GM23248 (cell line): ENCODE data around the gene THG1L. TPM values are rescaled to one million over a fixed set of nuclear protein-coding genes. Genes with fewer than 3 reads are reported as not detected.

ENCODE experiments used
- DNase-seq: peaks from one replicate; pipeline ENCODE4 v3.0.0-alpha.2; 2015
- H2AFZ ChIP-seq: fragments of 200-600 bp; sonication (generic); 2 replicates; pipeline ENCODE4 v1.6.1; 2016; ENCODE audit warnings: antibody characterized with exemption
- H3F3A ChIP-seq: fragments of 200-600 bp; sonication (generic); 2 replicates; pipeline ENCODE4 v1.6.1; 2016; ENCODE audit warnings: mild to moderate bottlenecking, antibody characterized with exemption, mixed run types; ENCODE audit not compliant: insufficient read depth
- H3K27ac ChIP-seq: fragments of 200-600 bp; sonication (generic); 2 replicates; pipeline ENCODE4 v1.5.1; 2016; ENCODE audit warnings: mild to moderate bottlenecking
- H3K27me3 ChIP-seq: fragments of 200-600 bp; sonication (generic); replicated peaks from 2 replicates; pipeline ENCODE4 v1.6.1; 2016; ENCODE audit warnings: mild to moderate bottlenecking; ENCODE audit not compliant: insufficient read depth
- H3K36me3 ChIP-seq: fragments of 200-600 bp; sonication (generic); 2 replicates; pipeline ENCODE4 v1.6.1; 2016; ENCODE audit warnings: low read depth, mild to moderate bottlenecking
- H3K4me1 ChIP-seq: fragments of 200-600 bp; sonication (generic); 2 replicates; pipeline ENCODE4 v1.6.1; 2016; ENCODE audit warnings: mild to moderate bottlenecking; ENCODE audit not compliant: insufficient read depth
- H3K4me2 ChIP-seq: fragments of 200-600 bp; sonication (generic); one replicate; pipeline ENCODE4 v1.6.1; 2016; ENCODE audit warnings: mild to moderate bottlenecking; ENCODE audit not compliant: unreplicated experiment
- H3K4me3 ChIP-seq: fragments of 200-600 bp; sonication (generic); 2 replicates; pipeline ENCODE4 v1.5.1; 2016; ENCODE audit warnings: mild to moderate bottlenecking
- H3K79me2 ChIP-seq: fragments of 200-600 bp; sonication (generic); 2 replicates; pipeline ENCODE4 v1.6.1; 2016; ENCODE audit warnings: mild to moderate bottlenecking; ENCODE audit not compliant: insufficient read depth
- H3K9ac ChIP-seq: fragments of 200-600 bp; sonication (generic); 2 replicates; pipeline ENCODE4 v1.6.1; 2016; ENCODE audit warnings: mild to moderate bottlenecking
- H3K9me2 ChIP-seq: fragments of 200-600 bp; sonication (generic); 2 replicates; pipeline ENCODE4 v1.6.1; 2016; ENCODE audit warnings: mixed run types, mild to moderate bottlenecking, moderate library complexity; ENCODE audit not compliant: insufficient read depth
- H3K9me3 ChIP-seq: fragments of 200-600 bp; sonication (generic); one replicate; pipeline ENCODE4 v1.6.1; 2017; ENCODE audit warnings: low read depth
- H4K20me1 ChIP-seq: fragments of 200-600 bp; sonication (generic); 2 replicates; pipeline ENCODE4 v1.6.0; 2016; ENCODE audit not compliant: insufficient read depth
- EZH2 ChIP-seq: fragments of 200-600 bp; sonication (generic); IDR thresholded peaks from 2 replicates; pipeline ENCODE4 v1.6.1; 2018; ENCODE audit warnings: antibody characterized with exemption, mild to moderate bottlenecking; ENCODE audit not compliant: insufficient read depth, poor library complexity, severe bottlenecking
- EZH2phosphoT487 ChIP-seq: fragments of 200-600 bp; sonication (generic); IDR thresholded peaks from 2 replicates; pipeline ENCODE4 v1.6.1; 2018; ENCODE audit warnings: antibody characterized with exemption, moderate library complexity, mild to moderate bottlenecking, low read depth; ENCODE audit not compliant: insufficient read depth
- WGBS, 2 experiments: methylation state at CpG; one replicate each; pipeline ENCODE4 v1.1.6; 2015 to 2017; ENCODE audit warnings: low lambda C conversion rate in 2 of 2, low coverage in 1 of 2; ENCODE audit errors: missing lambda C conversion rate in 2 of 2; 5-methylcytosine and 5-hydroxymethylcytosine counted together
- in situ Hi-C: fragments of 300-500 bp; cut with MboI; formaldehyde crosslinking; loops from 2 replicates; pipeline ENCODE4 v1.15.0; 2020
- polyA plus RNA-seq: library from polyadenylated mRNA; unstranded; fragments of >200 nt; fragmentation: Nextera tagmentation; extraction: Ambion mirVana; gene quantifications from 2 replicates; pipeline ENCODE4 v1.2.1, GENCODE V29; 2016
- total RNA-seq: library from RNA; depleted of rRNA; stranded (reverse); fragments of >200 nt; shearing (Covaris generic); gene quantifications from 2 replicates; pipeline ENCODE4 v1.2.3, GENCODE V29; 2014

THG1L gene
- total and polyA plus RNA-seq, 2 experiments from 2014 or later: 8.9 to 10.3 TPM

DNA sequence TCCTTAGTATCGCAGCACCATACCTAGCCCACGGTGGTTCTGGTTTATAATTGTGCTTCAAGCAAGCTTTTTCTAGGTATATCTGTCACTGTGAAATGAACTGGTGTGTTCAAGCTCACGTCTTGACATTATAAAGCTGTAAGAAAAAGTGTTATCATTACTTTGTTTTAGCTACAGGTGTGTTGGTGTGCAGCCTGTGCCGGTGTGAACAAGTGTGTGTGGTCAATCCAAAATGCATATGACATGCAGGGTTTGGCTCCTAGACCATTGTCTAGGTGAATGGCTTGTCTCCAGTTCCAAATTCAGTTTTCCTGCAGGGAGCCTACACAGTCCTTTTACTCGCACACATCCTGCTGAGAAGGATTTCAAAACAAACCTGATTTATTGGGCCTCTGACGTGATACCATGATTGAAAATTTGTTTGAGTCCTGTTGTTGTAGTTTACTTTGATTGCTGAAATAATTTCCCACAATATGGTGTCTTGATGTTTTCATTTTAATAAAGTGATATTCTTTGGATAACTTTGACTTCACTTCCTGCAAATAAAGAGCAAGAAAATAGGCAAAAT is 16.0 kb downstream of the THG1L start:
- no peak overlapping the region for H3K4me3 ChIP-seq
- no peak overlapping the region for H3K4me2 ChIP-seq
- H3K27ac ChIP-seq: no peak overlapping the region
- 90 to 92% methylated on average over 6 of the region's 6 CpGs for WGBS, 2 experiments
- H3K27me3 ChIP-seq: no peaks in the 10 kb centered on the region
- H3K4me1 ChIP-seq: peaks cover 10% of the 10 kb centered on the region
- H3K36me3 ChIP-seq: no peaks in the 10 kb centered on the region
- H4K20me1 ChIP-seq: no peaks in the 10 kb centered on the region
- peaks cover 9% of the 10 kb centered on the region for H3F3A ChIP-seq
- no peaks in the 10 kb centered on the region for H3K79me2 ChIP-seq
- no peak overlapping the region for H2AFZ ChIP-seq
- no peak overlapping the region for H3K9ac ChIP-seq
- no peaks in the 10 kb centered on the region for H3K9me2 ChIP-seq
- TF ChIP-seq EZH2 (no peak), EZH2phosphoT487 (no peak)
- in situ Hi-C loops: loop anchor here (25.0 kb wide), 1 partner anchor 410 kb away; a partner anchor contains a TSS
- no peaks in the 10 kb centered on the region for H3K9me3 ChIP-seq
- DNase-seq: no peak

DNA sequence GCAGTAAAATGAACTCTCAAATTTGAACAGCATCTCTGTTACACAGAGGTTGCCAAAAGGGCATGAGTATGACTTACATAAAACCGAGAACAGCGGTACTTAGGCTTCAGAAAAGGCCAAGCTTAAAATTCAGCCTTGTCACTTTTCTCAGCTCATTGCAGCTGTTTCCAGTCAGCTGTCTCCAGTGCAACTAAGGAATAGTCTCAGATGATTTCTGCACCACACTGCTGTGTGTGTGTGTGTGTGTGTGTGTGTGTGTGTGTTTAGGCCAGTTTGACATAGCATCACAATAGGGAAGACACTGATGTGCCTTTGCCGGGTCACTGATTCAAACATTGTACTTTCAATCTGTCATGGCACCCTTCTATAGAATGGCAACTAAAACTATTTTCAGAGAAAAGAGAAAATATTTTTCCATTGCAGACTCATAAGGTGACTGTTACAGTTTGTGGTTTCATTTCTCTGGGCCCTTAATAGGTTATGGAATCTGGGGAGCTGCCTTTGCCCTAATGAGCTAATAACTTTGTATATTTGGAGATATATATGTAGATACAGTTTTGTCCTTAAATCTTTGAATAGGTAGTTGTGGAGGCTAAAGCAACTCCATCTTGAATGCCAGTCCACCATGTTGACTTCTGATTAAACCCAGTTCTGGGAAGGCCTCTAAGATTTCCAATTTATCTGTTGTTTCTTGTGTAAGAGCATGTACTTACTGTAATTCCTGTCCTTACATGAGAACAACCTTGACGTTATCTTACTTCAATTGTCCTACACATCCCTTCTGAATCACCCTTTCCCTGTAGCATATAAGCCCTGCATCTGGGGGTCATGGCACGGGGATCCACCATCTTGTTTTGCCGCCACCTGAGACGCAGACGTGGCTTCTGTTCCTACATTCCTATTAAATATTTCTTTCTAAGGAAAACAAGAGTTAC is 16.8 kb downstream of the THG1L start:
- H3K27me3 ChIP-seq: no peaks in the 10 kb centered on the region
- WGBS, 2 experiments: 88 to 91% methylated on average over 8 of the region's 8 CpGs
- H3K27ac ChIP-seq: peak overlapping the region; percentile 56
- no peak overlapping the region for H3K9ac ChIP-seq
- no peaks in the 10 kb centered on the region for H3K79me2 ChIP-seq
- H3K4me1 ChIP-seq: peaks cover 10% of the 10 kb centered on the region
- H3F3A ChIP-seq: peaks cover 9% of the 10 kb centered on the region
- peak overlapping the region; percentile 3 for H3K4me2 ChIP-seq
- in situ Hi-C loops: loop anchor here (25.0 kb wide), 1 partner anchor 411 kb away; a partner anchor contains a TSS
- H4K20me1 ChIP-seq: no peaks in the 10 kb centered on the region
- TF ChIP-seq EZH2phosphoT487 (no peak), EZH2 (no peak)
- no peak overlapping the region for H3K4me3 ChIP-seq
- no peaks in the 10 kb centered on the region for H3K9me3 ChIP-seq
- peak; percentile 36 for DNase-seq
- H2AFZ ChIP-seq: no peak overlapping the region
- no peaks in the 10 kb centered on the region for H3K9me2 ChIP-seq
- no peaks in the 10 kb centered on the region for H3K36me3 ChIP-seq

DNA sequence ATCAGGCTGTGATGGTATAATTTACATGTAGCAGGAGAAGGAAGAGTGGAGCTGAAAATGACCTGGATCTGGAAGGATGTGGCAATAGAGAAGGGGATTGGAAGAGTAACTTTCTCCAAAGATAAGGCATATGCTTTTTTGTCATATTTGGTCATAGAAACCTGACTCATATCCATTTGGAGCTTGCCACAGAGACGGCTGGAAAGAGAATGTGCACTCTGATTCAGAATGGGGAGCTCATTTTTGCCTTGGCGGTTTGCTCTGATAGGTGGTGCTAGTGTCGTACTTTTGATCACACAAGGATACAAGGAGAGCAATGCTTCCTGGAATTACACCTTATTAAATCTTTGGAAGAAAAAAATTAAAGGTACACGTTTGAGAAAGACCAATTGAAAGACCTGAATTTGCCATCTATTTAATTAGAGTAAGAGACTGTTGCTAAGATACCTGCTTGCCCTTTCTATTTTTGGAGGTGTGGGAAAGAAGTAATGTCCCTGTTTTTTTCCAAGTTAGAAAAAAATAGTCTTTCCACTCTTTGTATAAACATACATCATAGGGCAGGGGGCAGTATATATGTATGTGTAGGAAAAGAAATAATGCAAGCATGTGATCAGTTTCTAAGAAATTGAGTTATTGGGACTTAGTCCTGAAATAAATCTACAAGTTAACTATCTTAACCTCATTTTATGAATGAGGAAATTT is 17.7 kb downstream of the THG1L start:
- H3K27ac ChIP-seq: peak overlapping the region; percentile 56
- no peaks in the 10 kb centered on the region for H3K9me2 ChIP-seq
- H3K4me3 ChIP-seq: no peak overlapping the region
- H3K4me1 ChIP-seq: peaks cover 10% of the 10 kb centered on the region
- no peaks in the 10 kb centered on the region for H3K79me2 ChIP-seq
- H3K36me3 ChIP-seq: no peaks in the 10 kb centered on the region
- peak overlapping the region; percentile 3 for H3K4me2 ChIP-seq
- WGBS, 2 experiments: 58 to 60% methylated on average over 4 of the region's 4 CpGs
- no peak overlapping the region for H2AFZ ChIP-seq
- TF ChIP-seq EZH2: no peak
- TF ChIP-seq EZH2phosphoT487: no peak
- no peaks in the 10 kb centered on the region for H3K27me3 ChIP-seq
- DNase-seq: peak; percentile 89
- no peaks in the 10 kb centered on the region for H4K20me1 ChIP-seq
- no peak overlapping the region for H3K9ac ChIP-seq
- H3K9me3 ChIP-seq: no peaks in the 10 kb centered on the region
- in situ Hi-C loops: loop anchor here (25.0 kb wide), 1 partner anchor 412 kb away; a partner anchor contains a TSS
- peaks cover 9% of the 10 kb centered on the region for H3F3A ChIP-seq

DNA sequence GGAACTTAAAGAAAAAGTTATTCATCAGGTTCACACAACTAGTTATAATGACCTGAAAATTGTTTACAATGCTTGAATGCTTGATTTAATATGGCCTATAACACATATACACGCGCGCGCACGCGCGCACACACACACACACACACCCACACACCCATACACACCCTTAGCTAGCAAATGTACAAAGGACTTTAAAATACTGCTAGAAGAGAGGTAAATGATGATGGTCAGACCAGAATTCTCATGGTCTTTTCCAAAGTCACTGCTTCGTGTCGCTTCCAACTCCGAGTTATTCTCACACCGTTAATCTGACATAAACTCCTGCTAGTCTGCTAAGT is 18.2 kb downstream of the THG1L start:
- H3K9me2 ChIP-seq: no peaks in the 10 kb centered on the region
- no peaks in the 10 kb centered on the region for H3K9me3 ChIP-seq
- in situ Hi-C loops: loop anchor here (25.0 kb wide), 1 partner anchor 412 kb away; a partner anchor contains a TSS
- 82 to 87% methylated on average over 11 of the region's 11 CpGs for WGBS, 2 experiments
- no peaks in the 10 kb centered on the region for H4K20me1 ChIP-seq
- H3K36me3 ChIP-seq: no peaks in the 10 kb centered on the region
- no peaks in the 10 kb centered on the region for H3K27me3 ChIP-seq
- no peak overlapping the region for H3K4me3 ChIP-seq
- peaks cover 10% of the 10 kb centered on the region for H3K4me1 ChIP-seq
- H3K4me2 ChIP-seq: no peak overlapping the region
- DNase-seq: no peak
- peak overlapping the region; percentile 56; the same call in 1 of the 2 replicates for H3K27ac ChIP-seq
- peaks cover 9% of the 10 kb centered on the region for H3F3A ChIP-seq
- no peak overlapping the region for H2AFZ ChIP-seq
- TF ChIP-seq EZH2 (no peak), EZH2phosphoT487 (no peak)
- no peaks in the 10 kb centered on the region for H3K79me2 ChIP-seq
- H3K9ac ChIP-seq: no peak overlapping the region
